Neural cell (in vitro differentiated cells): ENCODE results near the gene UGT1A8. TPM values are rescaled to one million over a fixed set of nuclear protein-coding genes. Genes with fewer than 3 reads are reported as not detected.

Experiments
- H2AFZ ChIP-seq: fragments of 200-600, 300-800 bp; sonication (generic), shearing (Covaris generic); 2 replicates; pipeline ENCODE4 v1.6.0; 2014; ENCODE audit warnings: low read depth, mild to moderate bottlenecking, antibody characterized with exemption, low read length, moderate library complexity
- H3F3A ChIP-seq: fragments of 200-600 bp; shearing (Covaris generic); 2 replicates; pipeline ENCODE4 v1.6.1; 2016; ENCODE audit warnings: mild to moderate bottlenecking, moderate library complexity, mixed read lengths, antibody characterized with exemption, low read length; ENCODE audit not compliant: insufficient read depth, poor library complexity, severe bottlenecking
- H3K27ac ChIP-seq: fragments of 200-600, 300-800 bp; sonication (generic), shearing (Covaris generic); 2 replicates; pipeline ENCODE4 v1.5.1; 2014; ENCODE audit warnings: mild to moderate bottlenecking, low read length, moderate library complexity
- H3K27me3 ChIP-seq: fragments of 300-800, 200-600 bp; sonication (generic), shearing (Covaris generic); 2 replicates; pipeline ENCODE4 v1.6.0; 2014; ENCODE audit warnings: mild to moderate bottlenecking, low read depth, low read length, moderate library complexity; ENCODE audit not compliant: insufficient read depth
- H3K36me3 ChIP-seq: fragments of 300-800, 200-600 bp; sonication (generic), shearing (Covaris generic); 2 replicates; pipeline ENCODE4 v1.5.1; 2014; ENCODE audit warnings: mild to moderate bottlenecking, antibody characterized with exemption, low read length, moderate library complexity; ENCODE audit not compliant: insufficient read depth
- H3K4me2 ChIP-seq: fragments of 300-800, 200-600 bp; sonication (generic), shearing (Covaris generic); 2 replicates; pipeline ENCODE4 v1.6.0; 2014; ENCODE audit warnings: mild to moderate bottlenecking, low read length
- H3K4me3 ChIP-seq: fragments of 300-800, 200-600 bp; sonication (generic), shearing (Covaris generic); 2 replicates; pipeline ENCODE4 v1.5.1; 2014; ENCODE audit warnings: mild to moderate bottlenecking, low read length, moderate library complexity
- H3K79me2 ChIP-seq: fragments of 200-600 bp; shearing (Covaris generic); replicated peaks from 2 replicates; pipeline ENCODE4 v1.6.0; 2014; ENCODE audit warnings: mild to moderate bottlenecking, low read length, moderate library complexity; ENCODE audit not compliant: insufficient read depth
- H3K9ac ChIP-seq: fragments of 300-800, 200-600 bp; sonication (generic), shearing (Covaris generic); 2 replicates; pipeline ENCODE4 v1.6.1; 2016; ENCODE audit warnings: mild to moderate bottlenecking, low read length, mixed read lengths
- H3K9me2 ChIP-seq: fragments of 200-600 bp; shearing (Covaris generic); 2 replicates; pipeline ENCODE4 v1.6.1; 2016; ENCODE audit warnings: mild to moderate bottlenecking, low read length, mixed read lengths; ENCODE audit not compliant: insufficient read depth
- H3K9me3 ChIP-seq: fragments of 200-600, 300-800 bp; sonication (generic), shearing (Covaris generic); 2 replicates; pipeline ENCODE4 v1.6.1; 2016; ENCODE audit warnings: mild to moderate bottlenecking, mixed run types, low read length, moderate library complexity, mixed read lengths
- H4K20me1 ChIP-seq: fragments of 200-600 bp; shearing (Covaris generic); 2 replicates; pipeline ENCODE4 v1.6.1; 2016; ENCODE audit warnings: mild to moderate bottlenecking, mixed run types; ENCODE audit not compliant: insufficient read depth
- EP300 ChIP-seq: fragments of 450-650 bp; conservative IDR thresholded peaks from 2 replicates; pipeline ENCODE4 v1.6.1; 2014; ENCODE audit warnings: antibody characterized with exemption, mild to moderate bottlenecking, moderate library complexity; ENCODE audit not compliant: poor library complexity, severe bottlenecking
- EZH2 ChIP-seq: fragments of 200-600, 300-800 bp; shearing (Covaris generic), sonication (generic); IDR thresholded peaks from 2 replicates; pipeline ENCODE4 v1.6.1; 2014; ENCODE audit warnings: antibody characterized with exemption, low read length, borderline replicate concordance, mild to moderate bottlenecking; ENCODE audit not compliant: insufficient read depth, poor library complexity, severe bottlenecking
- MXI1 ChIP-seq: fragments of 450-650 bp; conservative IDR thresholded peaks from 2 replicates; pipeline ENCODE4 v1.6.1; 2014; ENCODE audit warnings: antibody characterized with exemption, mild to moderate bottlenecking; ENCODE audit not compliant: poor library complexity, severe bottlenecking
- POLR2AphosphoS5 ChIP-seq: IDR thresholded peaks from 2 replicates; pipeline ENCODE4 v1.6.1; 2012
- RAD21 ChIP-seq: fragments of 450-650 bp; conservative IDR thresholded peaks from 2 replicates; pipeline ENCODE4 v1.6.1; 2014; ENCODE audit warnings: antibody characterized with exemption, mild to moderate bottlenecking, moderate library complexity
- SMC3 ChIP-seq: fragments of 450-650 bp; conservative IDR thresholded peaks from 2 replicates; pipeline ENCODE4 v1.6.1; 2014; ENCODE audit warnings: antibody characterized with exemption, mild to moderate bottlenecking, moderate library complexity; ENCODE audit not compliant: poor library complexity
- TAF1 ChIP-seq: IDR thresholded peaks from 2 replicates; pipeline ENCODE4 v1.6.1; 2012; ENCODE audit warnings: low read depth
- polyA plus RNA-seq: library from polyadenylated mRNA; depleted of rRNA; stranded (reverse); fragments of >200 nt; gene quantifications from 2 replicates; pipeline ENCODE4 v1.2.3, GENCODE V29; 2014
- TF ChIP-seq, protein P1 (sequence below): IDR thresholded peaks from 2 replicates; pipeline ENCODE4 v1.6.1; 2012; ENCODE audit warnings: borderline replicate concordance
- TF ChIP-seq, protein P2 (sequence below): fragments of 450-650 bp; IDR thresholded peaks from 2 replicates; pipeline ENCODE4 v1.5.1; 2014; ENCODE audit warnings: antibody characterized with exemption, mild to moderate bottlenecking, moderate library complexity; ENCODE audit not compliant: poor library complexity, severe bottlenecking

Gene UGT1A8
- polyA plus RNA-seq, 1 donor from 2014 or later: not detected

DNA sequence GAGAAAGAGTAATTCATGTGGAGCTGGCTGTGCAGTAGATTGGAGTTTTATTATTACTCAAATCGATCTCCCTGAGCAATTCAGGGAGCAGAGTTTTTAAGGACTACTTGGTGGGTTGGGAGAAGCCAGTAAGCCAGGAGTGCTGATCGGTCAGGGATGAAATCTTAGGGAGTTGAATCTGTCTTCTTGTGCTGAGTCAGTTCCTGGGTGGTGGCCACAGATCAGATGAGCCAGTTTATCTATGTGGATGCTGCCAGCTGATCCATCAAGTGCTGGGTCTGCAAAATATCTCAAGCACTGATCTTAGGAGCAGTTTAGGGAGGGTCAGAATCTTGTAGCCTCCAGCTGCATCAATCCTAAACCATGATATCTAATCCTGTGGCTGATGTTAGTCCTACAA, 17.0 kb upstream of the UGT1A8 start:
- Histone ChIP-seq H2AFZ (no peak overlapping the region), H3K27ac (no peak overlapping the region), H4K20me1 (no peaks in the 10 kb centered on the region), H3K27me3 (no peaks in the 10 kb centered on the region), H3K4me3 (no peak overlapping the region), H3K9me3 (no peaks in the 10 kb centered on the region), H3K36me3 (no peaks in the 10 kb centered on the region), H3K9me2 (no peaks in the 10 kb centered on the region), H3K9ac (no peak overlapping the region), H3F3A (no peaks in the 10 kb centered on the region), H3K4me2 (no peak overlapping the region), H3K79me2 (no peaks in the 10 kb centered on the region)
- no peak for TF ChIP-seq TAF1
- TF ChIP-seq SMC3: no peak
- TF ChIP-seq, protein P1, sequence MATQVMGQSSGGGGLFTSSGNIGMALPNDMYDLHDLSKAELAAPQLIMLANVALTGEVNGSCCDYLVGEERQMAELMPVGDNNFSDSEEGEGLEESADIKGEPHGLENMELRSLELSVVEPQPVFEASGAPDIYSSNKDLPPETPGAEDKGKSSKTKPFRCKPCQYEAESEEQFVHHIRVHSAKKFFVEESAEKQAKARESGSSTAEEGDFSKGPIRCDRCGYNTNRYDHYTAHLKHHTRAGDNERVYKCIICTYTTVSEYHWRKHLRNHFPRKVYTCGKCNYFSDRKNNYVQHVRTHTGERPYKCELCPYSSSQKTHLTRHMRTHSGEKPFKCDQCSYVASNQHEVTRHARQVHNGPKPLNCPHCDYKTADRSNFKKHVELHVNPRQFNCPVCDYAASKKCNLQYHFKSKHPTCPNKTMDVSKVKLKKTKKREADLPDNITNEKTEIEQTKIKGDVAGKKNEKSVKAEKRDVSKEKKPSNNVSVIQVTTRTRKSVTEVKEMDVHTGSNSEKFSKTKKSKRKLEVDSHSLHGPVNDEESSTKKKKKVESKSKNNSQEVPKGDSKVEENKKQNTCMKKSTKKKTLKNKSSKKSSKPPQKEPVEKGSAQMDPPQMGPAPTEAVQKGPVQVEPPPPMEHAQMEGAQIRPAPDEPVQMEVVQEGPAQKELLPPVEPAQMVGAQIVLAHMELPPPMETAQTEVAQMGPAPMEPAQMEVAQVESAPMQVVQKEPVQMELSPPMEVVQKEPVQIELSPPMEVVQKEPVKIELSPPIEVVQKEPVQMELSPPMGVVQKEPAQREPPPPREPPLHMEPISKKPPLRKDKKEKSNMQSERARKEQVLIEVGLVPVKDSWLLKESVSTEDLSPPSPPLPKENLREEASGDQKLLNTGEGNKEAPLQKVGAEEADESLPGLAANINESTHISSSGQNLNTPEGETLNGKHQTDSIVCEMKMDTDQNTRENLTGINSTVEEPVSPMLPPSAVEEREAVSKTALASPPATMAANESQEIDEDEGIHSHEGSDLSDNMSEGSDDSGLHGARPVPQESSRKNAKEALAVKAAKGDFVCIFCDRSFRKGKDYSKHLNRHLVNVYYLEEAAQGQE: no peak
- no peak for TF ChIP-seq POLR2AphosphoS5

DNA sequence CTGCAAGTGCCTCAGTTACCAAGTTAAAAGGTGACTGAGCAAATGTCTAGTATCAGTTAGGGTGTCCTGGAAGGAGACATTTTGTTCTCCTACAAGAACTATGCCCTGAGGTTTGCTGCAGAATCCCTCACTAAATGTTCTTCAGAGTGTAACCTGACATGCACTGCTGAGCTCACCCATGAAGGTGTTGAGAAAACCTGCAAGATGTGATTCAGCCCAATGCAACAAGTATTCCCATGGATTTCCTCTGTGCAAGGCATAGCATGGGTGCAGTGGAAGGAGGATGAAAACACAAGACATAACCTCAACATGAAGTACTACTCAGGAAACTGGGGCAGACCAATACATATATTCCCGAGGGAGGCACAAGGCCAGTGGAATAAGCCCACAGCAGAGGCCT, 15.4 kb upstream of the UGT1A8 start:
- Histone ChIP-seq H3K79me2 (no peaks in the 10 kb centered on the region), H3K4me3 (no peak overlapping the region), H3K9me2 (no peaks in the 10 kb centered on the region), H3K4me2 (no peak overlapping the region), H3K27ac (no peak overlapping the region), H3F3A (no peaks in the 10 kb centered on the region), H4K20me1 (no peaks in the 10 kb centered on the region), H3K36me3 (no peaks in the 10 kb centered on the region), H2AFZ (no peak overlapping the region), H3K27me3 (no peaks in the 10 kb centered on the region), H3K9ac (no peak overlapping the region), H3K9me3 (no peaks in the 10 kb centered on the region)
- no peak for TF ChIP-seq TAF1
- TF ChIP-seq, protein P1: no peak
- TF ChIP-seq, protein P2, sequence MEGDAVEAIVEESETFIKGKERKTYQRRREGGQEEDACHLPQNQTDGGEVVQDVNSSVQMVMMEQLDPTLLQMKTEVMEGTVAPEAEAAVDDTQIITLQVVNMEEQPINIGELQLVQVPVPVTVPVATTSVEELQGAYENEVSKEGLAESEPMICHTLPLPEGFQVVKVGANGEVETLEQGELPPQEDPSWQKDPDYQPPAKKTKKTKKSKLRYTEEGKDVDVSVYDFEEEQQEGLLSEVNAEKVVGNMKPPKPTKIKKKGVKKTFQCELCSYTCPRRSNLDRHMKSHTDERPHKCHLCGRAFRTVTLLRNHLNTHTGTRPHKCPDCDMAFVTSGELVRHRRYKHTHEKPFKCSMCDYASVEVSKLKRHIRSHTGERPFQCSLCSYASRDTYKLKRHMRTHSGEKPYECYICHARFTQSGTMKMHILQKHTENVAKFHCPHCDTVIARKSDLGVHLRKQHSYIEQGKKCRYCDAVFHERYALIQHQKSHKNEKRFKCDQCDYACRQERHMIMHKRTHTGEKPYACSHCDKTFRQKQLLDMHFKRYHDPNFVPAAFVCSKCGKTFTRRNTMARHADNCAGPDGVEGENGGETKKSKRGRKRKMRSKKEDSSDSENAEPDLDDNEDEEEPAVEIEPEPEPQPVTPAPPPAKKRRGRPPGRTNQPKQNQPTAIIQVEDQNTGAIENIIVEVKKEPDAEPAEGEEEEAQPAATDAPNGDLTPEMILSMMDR: no peak
- TF ChIP-seq POLR2AphosphoS5: no peak
- no peak for TF ChIP-seq MXI1
- TF ChIP-seq RAD21: no peak
- no peak for TF ChIP-seq SMC3
- TF ChIP-seq EP300: no peak
- TF ChIP-seq EZH2: no peak
